GM23338 (cell line): ENCODE data around the gene PHLDB3. TPM values are rescaled to one million over a fixed set of nuclear protein-coding genes. Genes with fewer than 3 reads are reported as not detected.
A peak's percentile ranks its signal among the peaks of the same experiment; 100 is the strongest.

Experiments used
- ATAC-seq: fragments of 200-7000 bp; cut with Tn5 transposase; 3 replicates; pipeline ENCODE4 v1.9.1; 2020
- DNase-seq: peaks from one replicate; pipeline ENCODE4 v3.0.0-alpha.2; 2015; ENCODE audit warnings: low spot score
- H2AFZ ChIP-seq: fragments of 200-600 bp; sonication (generic); 2 replicates; pipeline ENCODE4 v1.8.0; 2016; ENCODE audit warnings: antibody characterized with exemption, mild to moderate bottlenecking, moderate library complexity
- H3F3A ChIP-seq: fragments of 200-600 bp; sonication (generic); replicated peaks from 2 replicates; pipeline ENCODE4 v1.8.0; 2017; ENCODE audit warnings: antibody characterized with exemption, mixed run types, low read depth
- H3K27ac ChIP-seq: fragments of 200-600 bp; sonication (generic); 2 replicates; pipeline ENCODE4 v1.6.1; 2016; ENCODE audit warnings: low read depth
- H3K27me3 ChIP-seq: fragments of 200-600 bp; sonication (generic); 2 replicates; pipeline ENCODE4 v1.8.0; 2016; ENCODE audit warnings: mild to moderate bottlenecking, mixed run types, moderate library complexity; ENCODE audit not compliant: insufficient read depth
- H3K36me3 ChIP-seq: fragments of 200-600 bp; sonication (generic); 2 replicates; pipeline ENCODE4 v1.8.0; 2016; ENCODE audit warnings: mild to moderate bottlenecking; ENCODE audit not compliant: insufficient read depth
- H3K4me1 ChIP-seq: fragments of 200-600 bp; sonication (generic); 2 replicates; pipeline ENCODE4 v1.8.0; 2016; ENCODE audit warnings: mild to moderate bottlenecking, moderate library complexity; ENCODE audit not compliant: insufficient read depth
- H3K4me2 ChIP-seq: fragments of 200-600 bp; sonication (generic); 2 replicates; pipeline ENCODE4 v1.7.1; 2017; ENCODE audit warnings: mixed run types
- H3K4me3 ChIP-seq: fragments of 200-600 bp; sonication (generic); 2 replicates; pipeline ENCODE4 v1.6.1; 2016; ENCODE audit warnings: mixed run types
- H3K79me2 ChIP-seq: fragments of 200-600 bp; sonication (generic); replicated peaks from 2 replicates; pipeline ENCODE4 v1.8.0; 2017; ENCODE audit warnings: mild to moderate bottlenecking; ENCODE audit not compliant: insufficient read depth
- H3K9me2 ChIP-seq: fragments of 200-600 bp; sonication (generic); 2 replicates; pipeline ENCODE4 v1.8.0; 2017; ENCODE audit not compliant: insufficient read depth
- H4K20me1 ChIP-seq: fragments of 200-600 bp; sonication (generic); replicated peaks from 2 replicates; pipeline ENCODE4 v1.8.0; 2017; ENCODE audit warnings: mild to moderate bottlenecking; ENCODE audit not compliant: insufficient read depth
- H3K27ac Mint-ChIP-seq: 2 replicates; pipeline ENCODE4 v1.8.0; 2020; ENCODE audit warnings: inconsistent platforms, mild to moderate bottlenecking, moderate library complexity, mixed read lengths
- H3K27me3 Mint-ChIP-seq: 3 replicates; pipeline ENCODE4 v1.8.0; 2022; ENCODE audit warnings: low read depth, mild to moderate bottlenecking, moderate library complexity, mixed read lengths, inconsistent platforms; ENCODE audit not compliant: insufficient read depth, poor library complexity
- H3K36me3 Mint-ChIP-seq: 3 replicates; pipeline ENCODE4 v1.8.0; 2021; ENCODE audit warnings: low read depth, mild to moderate bottlenecking, inconsistent platforms, moderate library complexity, mixed read lengths
- H3K4me1 Mint-ChIP-seq: 3 replicates; pipeline ENCODE4 v1.8.0; 2020; ENCODE audit warnings: mild to moderate bottlenecking, inconsistent platforms, mixed read lengths
- H3K4me3 Mint-ChIP-seq: 3 replicates; pipeline ENCODE4 v1.8.0; 2021; ENCODE audit warnings: moderate library complexity, mild to moderate bottlenecking, inconsistent platforms, mixed read lengths
- H3K9me3 Mint-ChIP-seq: 3 replicates; pipeline ENCODE4 v1.8.0; 2020; ENCODE audit warnings: moderate library complexity, mild to moderate bottlenecking, inconsistent platforms, mixed read lengths
- CREB1 ChIP-seq: fragments of 250-450 bp; sonication (Bioruptor Pico); IDR thresholded peaks from 2 replicates; pipeline ENCODE4 v1.5.0; 2020; ENCODE audit warnings: low read depth, mild to moderate bottlenecking, moderate library complexity
- CTCF ChIP-seq, 2 experiments: fragments of 200-600 bp in 1 of 2; sonication (generic) in 1 of 2; conservative IDR thresholded peaks; 2 replicates each; pipeline versions ENCODE4 v1.5.1 to v1.6.1; 2016 to 2017; ENCODE audit warnings: antibody characterized with exemption in 2 of 2, low read depth in 2 of 2, mild to moderate bottlenecking in 2 of 2, moderate library complexity in 1 of 2
- ETS1 ChIP-seq: IDR thresholded peaks from 2 replicates; pipeline ENCODE4 v1.6.1; 2016; ENCODE audit warnings: antibody characterized with exemption
- EZH2phosphoT487 ChIP-seq: fragments of 200-600 bp; sonication (generic); IDR thresholded peaks from one replicate; pipeline ENCODE4 v1.8.1; 2018; ENCODE audit warnings: antibody characterized with exemption; ENCODE audit not compliant: unreplicated experiment
- JUNB ChIP-seq: IDR thresholded peaks from one replicate; pipeline ENCODE4 v1.6.1; 2016; ENCODE audit warnings: antibody characterized with exemption; ENCODE audit not compliant: unreplicated experiment
- POLR2AphosphoS5 ChIP-seq: IDR thresholded peaks from 2 replicates; pipeline ENCODE4 v1.6.1; 2016; ENCODE audit warnings: antibody characterized with exemption, low read depth
- REST ChIP-seq: IDR thresholded peaks from one replicate; pipeline ENCODE4 v1.6.1; 2018; ENCODE audit warnings: antibody characterized with exemption; ENCODE audit not compliant: unreplicated experiment
- ZNF114 ChIP-seq: fragments of 250-450 bp; sonication (Bioruptor Pico); IDR thresholded peaks from 2 replicates; pipeline ENCODE4 v1.5.0; 2020; ENCODE audit warnings: mild to moderate bottlenecking, moderate library complexity
- polyA plus RNA-seq: library from polyadenylated mRNA; unstranded; fragments of >200 nt; fragmentation: Nextera tagmentation; extraction: Ambion mirVana; gene quantifications from 2 replicates; pipeline ENCODE4 v1.2.1, GENCODE V29; 2016
- total RNA-seq: library from RNA; depleted of rRNA; stranded (reverse); fragments of >200 nt; shearing (Covaris generic); gene quantifications from 2 replicates; pipeline ENCODE4 v1.2.3, GENCODE V29; 2014

The PHLDB3 gene
- total and polyA plus RNA-seq, 2 experiments from 2014 or later, result 6.3 to 15.4 TPM

GRCh38 chr19:43447655-43448054, 56.9 kb downstream of the PHLDB3 start:
- Mint-ChIP-seq H3K27me3 (peaks cover 9% of the 10 kb centered on the region), H3K4me3 (no peak overlapping the region), H3K36me3 (peaks cover 5% of the 10 kb centered on the region; the same call in 1 of the 3 replicates), H3K27ac (no peak overlapping the region), H3K4me1 (peaks cover 3% of the 10 kb centered on the region; the same call in 2 of the 3 replicates), H3K9me3 (peaks cover 10% of the 10 kb centered on the region)
- DNase-seq (no peak), ATAC-seq (no peak)
- Histone ChIP-seq H2AFZ (no peak overlapping the region), H3K9me2 (no peaks in the 10 kb centered on the region), H3K4me1 (no peaks in the 10 kb centered on the region), H3K4me3 (no peak overlapping the region), H3K27me3 (no peaks in the 10 kb centered on the region), H3K36me3 (no peaks in the 10 kb centered on the region), H3K4me2 (no peak overlapping the region), H3F3A (no peaks in the 10 kb centered on the region), H3K27ac (no peak overlapping the region), H3K79me2 (no peaks in the 10 kb centered on the region), H4K20me1 (no peaks in the 10 kb centered on the region)
- TF ChIP-seq POLR2AphosphoS5, result no peak

GRCh38 chr19:43446746-43447489, 57.6 kb downstream of the PHLDB3 start:
- H3K4me3 Mint-ChIP-seq, result no peak overlapping the region

GRCh38 chr19:43445426-43445825, 59.1 kb downstream of the PHLDB3 start:
- Mint-ChIP-seq H3K4me3 (no peak overlapping the region), H3K4me1 (peaks cover 3% of the 10 kb centered on the region; the same call in 2 of the 3 replicates), H3K27ac (no peak overlapping the region), H3K27me3 (peaks cover 9% of the 10 kb centered on the region), H3K9me3 (peaks cover 3% of the 10 kb centered on the region; the same call in 2 of the 3 replicates), H3K36me3 (no peaks in the 10 kb centered on the region; the same call in 2 of the 3 replicates)
- Histone ChIP-seq H3F3A (no peaks in the 10 kb centered on the region), H3K4me3 (no peak overlapping the region), H3K4me2 (no peak overlapping the region), H3K79me2 (no peaks in the 10 kb centered on the region), H3K9me2 (no peaks in the 10 kb centered on the region), H2AFZ (no peak overlapping the region), H3K36me3 (no peaks in the 10 kb centered on the region), H3K4me1 (no peaks in the 10 kb centered on the region), H3K27ac (no peak overlapping the region), H4K20me1 (no peaks in the 10 kb centered on the region), H3K27me3 (no peaks in the 10 kb centered on the region)
- DNase-seq (no peak), ATAC-seq (no peak)
- TF ChIP-seq JUNB, result no peak
- no peak for TF ChIP-seq REST
- no peak for TF ChIP-seq ETS1
- TF ChIP-seq EZH2phosphoT487, result no peak
- no peak for TF ChIP-seq ZNF114

More at GRCh38 chr19:43446746-43447489, 57.6 kb downstream of the PHLDB3 start:
- Histone ChIP-seq H3K79me2 (no peaks in the 10 kb centered on the region), H3K36me3 (no peaks in the 10 kb centered on the region), H3K4me3 (no peak overlapping the region), H2AFZ (no peak overlapping the region), H3K9me2 (no peaks in the 10 kb centered on the region), H3K4me1 (no peaks in the 10 kb centered on the region), H4K20me1 (no peaks in the 10 kb centered on the region), H3F3A (no peaks in the 10 kb centered on the region), H3K27me3 (no peaks in the 10 kb centered on the region), H3K27ac (no peak overlapping the region), H3K4me2 (no peak overlapping the region)
- H3K27me3 Mint-ChIP-seq, result peaks cover 9% of the 10 kb centered on the region
- no peak overlapping the region for H3K27ac Mint-ChIP-seq
- peaks cover 5% of the 10 kb centered on the region; the same call in 2 of the 3 replicates for H3K9me3 Mint-ChIP-seq
- H3K36me3 Mint-ChIP-seq, result no peaks in the 10 kb centered on the region
- peaks cover 3% of the 10 kb centered on the region; the same call in 2 of the 3 replicates for H3K4me1 Mint-ChIP-seq
- ATAC-seq (peak; percentile 96), DNase-seq (peak; percentile 89)
- TF ChIP-seq CTCF (conservative IDR thresholded peaks at IDR 0.05; ENCODE audit: low read depth in 2 of 2) (peak; percentile 93 to 94), CREB1 (CRISPR knock-in tag) (no peak), EZH2phosphoT487 (no peak)
